Activated CD4-positive, alpha-beta T cell treated with anti-CD3 and anti-CD28 coated beads, Interleukin-2, amount 50 U/mL, for 24 hours (primary cell): ENCODE results near the gene ZC3H10.
"Not testable (repeated sequence)": the region's sequence is repeated elsewhere in the genome, so short reads cannot be mapped to it uniquely, and the experiment has no call there.

Source experiments
- DNase-seq, 2 donors: peaks; one replicate each; pipeline ENCODE4 v3.0.0-alpha.2; 2020; ENCODE audit warnings: low read depth in 1 of 2, low spot score in 1 of 2

ZC3H10 gene

DNA sequence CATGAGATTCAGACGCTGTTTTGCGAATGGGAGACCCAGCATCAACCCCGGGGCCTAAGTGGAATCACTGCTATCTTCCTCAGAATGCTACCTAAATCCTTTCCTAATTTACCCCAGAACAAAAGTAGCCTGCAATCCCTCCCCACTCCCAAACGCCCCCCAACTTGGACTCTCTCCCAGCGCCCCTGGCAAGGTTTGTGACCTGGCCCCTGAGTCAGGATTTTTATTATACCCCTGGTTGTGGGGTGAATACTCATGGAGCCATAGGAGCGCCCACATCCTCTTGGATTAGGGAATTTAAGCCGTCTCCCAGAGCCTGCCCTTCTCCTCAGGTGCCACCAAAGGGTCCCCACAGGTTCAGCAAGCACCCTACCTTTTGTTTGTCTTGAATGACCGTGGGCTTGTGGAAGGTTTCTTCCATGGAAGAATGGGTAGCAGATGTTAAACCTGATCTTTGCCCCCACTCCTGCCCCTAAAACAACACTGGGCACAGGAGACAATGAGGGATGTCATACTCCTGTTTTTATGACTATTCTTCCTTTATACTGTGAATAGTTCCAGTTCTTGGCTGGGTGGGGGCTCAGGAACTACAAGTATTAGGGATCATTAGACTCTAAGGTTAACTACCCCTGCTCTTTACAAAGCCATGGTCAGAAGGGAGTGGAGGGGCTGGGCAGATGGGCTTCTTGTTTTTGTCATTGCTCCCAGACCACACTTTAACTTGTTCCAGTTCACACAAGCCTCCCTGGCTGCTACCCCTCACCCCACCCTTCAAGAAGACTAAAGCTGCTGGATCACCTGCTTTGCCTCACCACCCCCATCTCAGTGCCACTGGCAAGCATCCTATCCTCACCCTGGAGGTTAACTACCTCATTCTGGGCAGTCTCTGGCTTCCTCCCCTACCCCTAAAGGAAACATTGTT, 35.0 kb downstream of the ZC3H10 start:
- no peak for DNase-seq

DNA sequence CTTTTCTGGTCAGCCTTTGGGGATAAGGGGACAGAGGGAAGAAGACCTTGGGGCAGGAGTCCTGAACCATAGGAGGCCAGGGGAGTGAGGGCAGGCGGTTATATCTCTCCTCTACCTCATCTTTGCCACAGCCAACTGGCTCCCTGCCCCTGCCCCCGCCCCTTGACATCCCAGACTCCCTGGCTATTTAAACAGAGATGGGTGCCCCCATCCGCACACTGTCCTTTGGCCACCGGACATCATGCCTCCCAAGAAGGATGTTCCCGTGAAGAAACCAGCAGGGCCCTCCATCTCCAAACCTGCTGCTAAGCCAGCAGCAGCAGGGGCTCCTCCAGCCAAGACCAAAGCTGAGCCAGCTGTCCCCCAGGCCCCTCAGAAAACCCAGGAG, 35.6 kb downstream of the ZC3H10 start:
- DNase-seq = no peak

- no peak for DNase-seq
Measured at GRCh38 chr12:56154246-56154771, 36.2 kb downstream of the ZC3H10 start.

- no peak for DNase-seq
Measured at GRCh38 chr12:56154818-56155217, 36.8 kb downstream of the ZC3H10 start.

GRCh38 chr12:56155256-56155845, 37.3 kb downstream of the ZC3H10 start:
- no peak for DNase-seq

GRCh38 chr12:56156464-56157200, 38.6 kb downstream of the ZC3H10 start:
- not testable (repeated sequence) for DNase-seq

DNA sequence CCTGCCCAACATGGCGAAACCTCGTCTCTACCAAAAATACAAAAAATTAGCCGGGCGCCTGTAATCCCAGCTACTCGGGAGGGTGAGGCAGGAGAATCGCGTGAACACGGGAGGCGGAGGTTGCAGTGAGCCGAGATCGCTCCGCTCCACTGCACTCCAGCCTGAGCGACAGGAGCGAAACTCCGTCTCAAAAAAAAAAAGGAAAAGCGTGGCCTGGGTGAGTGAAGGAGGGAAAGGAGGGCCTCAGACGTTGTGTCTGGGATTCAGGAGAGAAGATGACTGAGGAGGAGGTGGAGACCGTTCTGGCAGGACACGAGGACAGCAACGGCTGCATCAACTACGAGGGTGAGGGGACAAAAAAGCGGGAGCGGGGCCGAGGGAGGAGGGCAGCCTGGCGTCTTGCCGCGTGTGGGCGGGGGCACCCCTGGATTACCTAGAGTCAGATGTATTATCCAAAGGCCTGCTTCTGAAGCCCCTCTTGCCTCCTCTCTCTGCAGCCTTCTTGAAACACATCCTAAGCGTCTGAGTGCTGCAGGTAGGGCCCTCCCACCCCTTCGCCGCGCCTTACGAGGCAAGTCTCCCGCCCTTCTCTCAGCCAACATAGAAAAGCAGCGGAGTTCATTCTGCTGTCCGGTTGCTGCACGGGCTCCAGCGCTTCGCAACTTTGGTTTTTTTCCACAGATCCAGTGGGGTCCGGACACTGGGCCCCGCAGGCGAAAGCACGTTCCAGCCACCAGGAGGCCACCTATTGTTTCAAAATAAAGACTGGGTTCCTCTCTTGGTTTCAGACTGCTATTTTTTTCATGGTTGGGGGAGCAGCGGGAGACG, 39.3 kb downstream of the ZC3H10 start:
- DNase-seq = peak; percentile 17 to 51

- peak; percentile 70 to 96 for DNase-seq
Measured at GRCh38 chr12:56158029-56158925, 40.2 kb downstream of the ZC3H10 start, which contains the start of gene MYL6. MYL6 (plus strand) TSS chr12:56158359; CDS start chr12:56158402, 43 bp downstream.

DNA sequence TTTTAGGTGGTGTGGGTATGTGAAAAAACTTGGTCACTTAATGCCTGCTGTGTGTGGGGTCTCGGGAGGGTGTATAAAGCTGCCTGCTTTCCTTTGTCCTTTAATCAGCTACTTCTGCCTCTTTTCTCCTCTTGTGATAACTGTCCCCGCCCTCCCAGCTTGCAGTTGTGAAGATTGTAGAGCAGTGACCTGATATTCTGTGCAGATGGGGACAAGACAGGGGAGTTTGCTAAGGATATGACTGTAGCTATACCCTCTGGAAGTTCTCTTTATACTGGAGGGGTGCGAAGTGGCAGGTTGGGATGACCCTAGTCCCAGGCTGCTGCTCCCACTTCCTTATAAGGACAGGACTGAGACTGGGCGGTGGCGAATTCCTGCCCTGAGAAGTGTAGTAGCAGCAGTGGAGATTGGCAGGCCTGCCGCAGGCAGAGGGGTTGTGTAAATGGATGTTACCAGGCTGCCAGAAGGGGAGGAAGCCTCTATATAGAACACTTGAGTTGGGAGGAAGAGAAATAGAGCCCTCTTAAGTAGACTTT, 40.9 kb downstream of the ZC3H10 start:
- peak in 1 of 2 donors; percentile 26 for DNase-seq

DNA sequence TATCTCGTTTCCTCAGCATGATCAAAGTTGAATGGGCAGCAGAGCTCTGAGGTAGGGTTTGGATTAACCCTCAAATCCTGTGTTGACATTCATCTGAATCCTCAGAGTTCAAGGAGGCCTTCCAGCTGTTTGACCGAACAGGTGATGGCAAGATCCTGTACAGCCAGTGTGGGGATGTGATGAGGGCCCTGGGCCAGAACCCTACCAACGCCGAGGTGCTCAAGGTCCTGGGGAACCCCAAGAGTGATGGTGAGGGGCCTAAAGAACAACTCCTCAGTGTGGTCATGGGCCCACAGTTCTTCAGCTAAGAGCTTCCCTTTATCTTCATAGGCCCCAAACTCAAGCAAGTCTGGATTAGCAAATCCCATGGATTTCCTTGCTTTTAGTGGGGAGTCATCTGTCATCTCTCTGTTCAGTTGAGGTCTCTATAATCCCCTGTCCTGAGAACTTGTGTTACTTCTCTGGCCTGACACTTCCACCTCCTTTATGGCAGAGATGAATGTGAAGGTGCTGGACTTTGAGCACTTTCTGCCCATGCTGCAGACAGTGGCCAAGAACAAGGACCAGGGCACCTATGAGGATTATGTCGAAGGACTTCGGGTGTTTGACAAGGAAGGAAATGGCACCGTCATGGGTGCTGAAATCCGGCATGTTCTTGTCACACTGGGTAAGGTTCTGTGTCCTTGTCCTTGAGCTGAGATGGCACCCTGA, 41.6 kb downstream of the ZC3H10 start:
- DNase-seq = no peak

DNA sequence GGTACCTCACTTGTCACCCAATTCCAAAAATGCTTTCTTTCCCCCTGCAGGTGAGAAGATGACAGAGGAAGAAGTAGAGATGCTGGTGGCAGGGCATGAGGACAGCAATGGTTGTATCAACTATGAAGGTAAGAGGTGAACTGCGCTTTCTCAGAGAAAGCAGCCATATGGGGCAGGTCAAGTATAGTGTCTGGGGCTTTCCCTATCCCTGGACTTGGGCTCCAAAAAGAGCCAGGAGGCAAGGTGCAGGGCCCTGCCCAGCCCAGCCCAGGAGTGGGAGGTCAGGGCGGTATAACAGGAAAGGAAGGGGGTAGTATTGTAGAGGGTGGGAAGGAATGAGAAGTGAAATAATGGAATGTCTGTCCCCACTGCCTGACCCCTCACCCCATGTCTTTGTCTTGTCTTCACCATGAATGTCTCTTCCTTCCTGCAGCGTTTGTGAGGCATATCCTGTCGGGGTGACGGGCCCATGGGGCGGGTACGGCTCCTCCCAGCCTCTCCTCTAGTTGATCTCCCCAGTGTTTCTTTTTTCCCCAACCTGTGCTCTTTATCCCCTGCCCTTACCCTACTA, 42.2 kb downstream of the ZC3H10 start:
- peak in 1 of 2 donors; percentile 35 for DNase-seq

- no peak for DNase-seq
Measured at GRCh38 chr12:56160894-56161689, 43.0 kb downstream of the ZC3H10 start.

- DNase-seq = no peak
Measured at GRCh38 chr12:56161690-56162351, 43.8 kb downstream of the ZC3H10 start.

GRCh38 chr12:56162468-56163290, 44.6 kb downstream of the ZC3H10 start:
- no peak for DNase-seq

DNA sequence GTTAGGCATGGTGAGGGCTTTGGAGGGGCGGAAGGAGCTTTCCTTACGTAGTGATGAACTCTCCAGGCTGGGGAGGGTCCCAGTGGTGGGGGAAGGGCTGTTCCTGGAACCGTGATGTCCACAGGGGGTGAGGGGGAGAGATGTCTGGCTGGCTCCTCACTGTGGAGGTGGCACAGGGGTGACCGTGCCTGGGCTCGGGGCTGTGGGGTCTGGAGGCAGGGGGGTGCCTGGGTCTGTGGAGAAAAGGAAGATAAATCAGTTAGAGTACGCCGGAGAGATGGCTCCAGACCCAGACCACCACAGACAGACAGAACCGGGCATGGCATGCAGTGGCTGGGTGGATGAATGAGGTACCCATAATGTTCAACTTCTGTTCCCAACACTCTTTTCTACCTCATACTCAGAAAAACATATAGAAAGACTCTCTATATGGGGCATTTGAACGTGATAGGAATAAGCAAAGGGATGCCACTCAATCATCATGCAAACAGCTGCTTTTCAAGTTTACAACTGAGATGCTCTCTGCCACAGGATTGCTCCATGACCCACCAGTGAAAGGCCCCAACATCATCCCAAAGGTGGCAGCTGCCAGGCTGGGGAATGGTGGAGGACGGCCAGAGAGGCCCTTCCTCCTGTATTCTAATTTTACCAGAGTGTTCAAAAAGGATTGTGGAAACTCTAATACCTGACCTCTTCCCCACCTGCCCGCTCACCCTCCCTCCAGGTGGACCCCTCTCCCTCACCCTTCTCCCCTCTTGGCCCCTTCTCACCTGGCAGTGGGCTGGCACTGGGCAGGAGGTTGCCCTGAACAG, 45.7 kb downstream of the ZC3H10 start:
- DNase-seq = no peak
